ENCODE measurements around the gene CPNE4.

Gene CPNE4

DNA sequence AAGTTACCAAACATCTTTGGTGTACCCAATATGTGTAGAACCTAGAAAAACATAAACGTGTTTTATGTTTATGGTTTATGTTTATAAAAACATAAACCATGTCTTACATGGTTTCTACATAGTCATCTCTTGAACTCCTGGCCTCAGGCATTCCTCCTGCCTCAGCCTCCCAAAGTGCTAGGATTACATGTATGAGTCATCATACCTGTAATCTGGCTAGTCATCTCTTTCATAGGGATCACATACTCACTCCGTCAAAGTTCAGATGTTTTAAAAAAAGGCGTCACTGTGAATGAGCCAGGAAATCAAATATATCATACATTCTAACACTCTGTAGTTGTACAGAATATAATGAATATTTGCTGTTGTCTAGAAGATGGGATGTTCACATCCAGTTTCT is 178.6 kb downstream of the CPNE4 start:
- DNase-seq = no peak

DNA sequence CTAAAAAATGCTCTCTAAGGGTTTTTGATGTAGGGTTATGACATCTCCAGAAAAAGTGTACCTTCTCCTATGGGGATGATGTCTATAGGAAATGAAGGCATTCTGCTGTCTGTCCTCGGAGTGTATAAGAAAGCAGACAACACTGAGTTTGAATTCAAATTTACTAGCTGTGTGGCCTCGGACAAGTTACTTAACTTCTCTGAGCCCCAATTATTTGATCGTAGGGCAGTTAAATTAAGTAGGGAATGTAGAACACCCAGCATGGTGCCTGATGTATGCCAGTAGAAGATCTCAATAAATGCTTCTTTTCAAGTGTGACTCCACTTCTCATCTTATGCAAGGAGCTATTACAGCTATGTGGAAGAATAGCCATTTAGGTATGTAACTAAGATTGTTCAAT is 184.6 kb downstream of the CPNE4 start:
- no peak for DNase-seq

DNA sequence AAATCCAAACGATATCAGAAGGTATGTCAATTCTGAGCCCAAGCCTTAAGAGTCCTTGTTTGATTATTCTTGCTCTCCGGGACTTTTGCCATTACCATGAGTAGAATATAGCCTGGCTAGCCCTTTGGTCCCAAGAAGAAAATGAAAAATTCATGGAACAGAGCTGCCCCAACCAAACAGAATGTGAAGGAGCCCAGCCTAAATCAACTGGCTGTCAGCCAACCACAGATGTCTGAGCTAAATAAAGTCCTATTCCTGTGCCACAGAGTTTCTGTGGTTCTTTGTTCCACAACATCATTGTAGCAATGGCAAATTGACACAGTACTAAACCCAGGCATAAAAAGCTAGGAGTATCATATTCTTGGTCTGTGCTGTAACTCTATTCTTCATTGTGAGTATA is 185.2 kb downstream of the CPNE4 start:
- DNase-seq = no peak

DNA sequence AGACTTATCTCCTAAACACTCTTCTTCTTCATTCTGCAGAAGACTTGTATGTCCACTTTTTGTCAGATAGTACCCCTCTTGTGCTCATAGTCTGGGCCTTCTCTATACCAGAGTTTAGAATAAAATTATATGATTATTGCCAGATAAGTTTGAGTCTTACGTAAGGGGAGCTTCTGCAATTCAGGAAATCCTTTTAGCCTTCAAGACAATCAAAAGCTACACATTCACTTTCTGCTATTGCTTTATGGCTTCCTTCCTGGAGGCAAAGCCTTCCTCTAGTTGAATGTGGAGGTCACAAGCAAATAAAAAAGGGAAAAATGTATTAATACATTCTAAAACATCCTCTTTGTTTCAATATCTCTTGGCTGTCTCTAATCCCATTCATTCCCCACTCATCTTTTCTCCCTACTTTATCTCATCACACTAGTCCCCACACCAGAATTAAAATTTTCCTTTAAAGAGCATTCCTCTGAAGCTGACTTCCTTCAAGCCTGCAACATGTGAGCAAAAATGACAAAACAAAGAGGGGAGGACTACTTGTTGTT is 186.8 kb downstream of the CPNE4 start:
- no peak for DNase-seq

DNA sequence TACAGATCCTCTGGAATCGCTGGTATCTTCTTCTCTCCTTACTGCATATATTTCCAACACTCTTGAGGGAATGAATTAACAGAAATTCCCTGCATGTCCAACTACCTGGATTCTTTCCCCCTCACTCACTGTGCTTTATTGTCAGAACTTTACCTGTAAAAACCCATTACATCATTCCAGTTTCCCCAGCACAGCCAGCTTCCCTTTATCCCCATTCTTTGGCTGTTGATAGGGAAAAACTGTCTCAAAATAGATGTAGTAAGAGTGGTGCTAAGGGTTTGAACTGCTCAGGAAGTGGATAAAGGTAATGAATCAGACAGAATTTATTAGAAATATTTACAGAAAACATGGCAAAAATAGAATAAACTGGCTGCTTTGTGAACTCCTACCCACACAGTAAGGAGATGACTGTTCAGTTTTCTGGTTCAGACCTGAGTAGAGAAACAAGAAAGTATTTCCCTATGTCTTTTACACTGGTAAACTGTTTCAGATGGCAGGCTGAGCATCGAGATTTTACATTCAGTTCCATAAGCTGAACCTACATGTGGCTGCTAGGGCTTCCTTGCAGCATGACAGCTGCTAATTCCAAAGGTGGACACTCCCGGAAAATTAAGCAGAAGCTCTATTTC is 188.4 kb downstream of the CPNE4 start:
- DNase-seq = no peak

DNA sequence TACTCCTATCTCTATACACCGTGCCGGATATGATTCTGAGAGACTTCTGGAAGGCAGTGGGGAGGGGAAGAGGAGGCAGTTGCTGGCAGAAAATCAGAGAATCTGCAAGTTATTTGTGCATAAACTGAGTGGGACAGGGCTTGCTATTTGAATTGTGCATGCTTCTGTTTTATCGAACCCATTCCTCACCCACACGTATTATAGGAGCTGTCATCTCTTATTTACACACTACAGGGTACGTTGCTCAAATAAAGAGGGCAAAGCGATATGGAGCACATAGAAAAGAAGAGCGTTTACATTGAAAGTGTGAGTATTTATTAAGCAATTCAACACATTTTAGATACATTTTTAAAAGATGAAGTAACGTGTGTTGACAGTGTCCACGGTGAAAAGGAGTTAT is 191.6 kb downstream of the CPNE4 start:
- DNase-seq = no peak

DNA sequence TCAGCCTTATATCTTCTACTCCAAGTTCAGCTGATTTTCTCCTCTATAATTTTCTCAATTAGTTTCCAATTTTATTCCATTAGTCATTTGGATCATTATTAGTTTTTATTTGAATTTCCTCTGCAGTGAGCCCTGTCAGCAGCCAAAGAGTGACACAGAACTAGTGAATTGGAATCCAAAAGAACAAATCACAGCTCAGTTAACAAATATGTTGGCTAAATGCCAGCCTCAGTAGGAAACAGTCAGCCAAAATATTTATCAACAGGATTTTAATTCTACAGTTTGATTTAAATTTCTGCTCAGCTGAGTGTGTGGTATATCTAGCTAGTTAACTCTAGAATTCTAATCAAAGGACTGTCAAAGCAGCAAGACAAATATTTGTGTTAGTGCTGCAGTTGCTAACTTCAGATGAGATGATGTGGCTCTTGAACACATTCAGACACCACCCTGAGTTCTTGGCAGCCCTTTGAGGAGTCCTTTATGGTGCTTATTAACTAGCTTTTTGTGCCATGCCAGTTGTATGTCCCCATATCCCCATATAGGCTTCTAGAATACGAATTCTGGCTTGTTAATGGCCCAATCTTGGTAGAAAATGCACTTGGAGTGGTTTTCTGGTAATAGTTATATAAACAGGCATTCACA is 194.5 kb downstream of the CPNE4 start:
- no peak for DNase-seq

DNA sequence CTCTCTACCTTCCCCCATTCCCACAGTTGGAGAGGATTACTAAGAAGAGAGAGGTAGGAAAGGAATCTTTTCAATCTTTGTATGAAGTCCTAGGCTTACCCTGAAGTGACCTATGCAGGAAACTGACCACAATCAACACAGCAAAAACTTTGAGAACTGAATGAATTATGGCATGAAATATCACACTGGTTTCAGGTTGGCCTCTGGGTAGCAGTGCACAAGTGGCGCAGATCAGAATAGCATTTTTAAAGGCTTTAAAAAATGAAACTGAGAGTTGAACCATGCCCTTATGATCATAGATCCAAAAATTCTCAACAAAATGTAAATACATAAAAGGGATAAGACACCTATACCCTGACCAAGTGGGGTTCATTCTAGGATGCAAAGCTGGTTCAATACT is 198.9 kb downstream of the CPNE4 start:
- no peak for DNase-seq

DNA sequence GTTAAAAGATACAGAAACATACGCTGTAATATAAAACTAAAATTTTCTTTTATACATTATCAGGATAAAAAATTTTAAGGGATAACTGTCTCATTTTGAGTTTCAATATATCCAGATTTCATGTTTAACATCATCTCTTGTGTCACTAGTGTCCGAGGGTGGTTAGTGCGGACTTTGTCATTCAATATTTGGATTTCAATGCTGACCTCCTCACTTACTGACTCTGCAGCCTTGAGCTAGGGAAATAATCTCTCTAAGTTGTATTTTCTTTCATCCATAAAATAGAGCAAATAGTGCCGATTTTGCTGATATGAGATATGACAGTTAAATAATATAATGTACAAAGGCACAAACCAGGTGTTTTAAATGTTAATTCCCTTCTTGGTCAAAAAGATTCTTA is 203.2 kb downstream of the CPNE4 start:
- DNase-seq = no peak

DNA sequence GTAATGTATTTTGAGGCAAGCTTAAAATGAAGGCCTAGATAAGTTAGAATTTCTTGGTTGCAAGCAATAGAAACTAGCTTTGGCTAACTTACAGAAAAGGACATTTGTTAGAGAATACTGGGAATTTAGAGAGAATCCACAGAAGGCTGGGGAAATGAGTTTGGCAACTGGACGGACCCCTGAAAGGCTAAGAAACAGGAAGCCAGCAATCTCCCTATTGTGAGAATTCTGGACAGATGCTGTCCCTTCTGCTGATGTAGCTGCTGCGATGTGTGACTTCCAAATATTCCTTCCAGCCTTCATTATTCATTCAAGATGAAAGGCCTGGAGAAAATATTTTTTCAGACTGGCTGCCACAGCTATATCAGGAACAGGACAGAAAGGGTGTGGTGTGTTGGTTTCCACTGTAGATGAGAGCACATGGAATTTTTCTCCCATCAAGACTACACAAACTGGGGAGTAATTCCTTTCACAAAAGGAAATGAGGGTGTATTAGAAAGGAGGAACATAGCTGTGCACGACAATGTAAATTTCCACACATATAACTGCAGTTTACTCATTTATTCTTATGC is 213.5 kb downstream of the CPNE4 start:
- DNase-seq = no peak

DNA sequence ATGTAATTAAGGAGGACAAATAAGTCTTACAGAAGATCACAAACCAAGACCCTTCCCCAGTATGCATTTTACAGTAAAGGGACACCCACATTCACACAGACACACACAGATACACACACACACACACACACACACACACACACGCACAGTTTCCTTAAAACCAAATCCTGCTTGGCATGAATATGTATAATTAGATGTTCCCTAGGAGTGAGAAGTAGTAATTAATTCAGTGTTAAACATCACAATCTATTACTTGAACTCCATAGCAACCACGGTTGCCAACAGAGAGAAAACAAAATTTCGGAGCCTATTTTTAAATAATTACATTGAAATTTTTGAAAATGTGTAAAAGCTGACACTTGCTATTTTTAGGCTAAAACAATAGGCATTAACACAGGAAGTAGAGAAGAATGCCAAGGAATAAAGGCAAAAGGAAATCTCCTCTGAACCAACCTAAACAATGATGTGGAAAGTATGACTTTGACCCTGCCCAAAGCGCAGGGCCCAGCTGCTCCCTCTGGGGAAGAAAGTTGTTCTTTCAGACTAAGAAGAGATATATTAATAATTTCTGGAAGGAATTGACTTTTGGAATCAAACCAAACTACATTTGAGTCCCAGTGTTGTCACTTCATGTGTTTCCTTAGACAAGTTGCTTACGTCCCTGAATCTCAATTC is 215.3 kb downstream of the CPNE4 start:
- no peak for DNase-seq

DNA sequence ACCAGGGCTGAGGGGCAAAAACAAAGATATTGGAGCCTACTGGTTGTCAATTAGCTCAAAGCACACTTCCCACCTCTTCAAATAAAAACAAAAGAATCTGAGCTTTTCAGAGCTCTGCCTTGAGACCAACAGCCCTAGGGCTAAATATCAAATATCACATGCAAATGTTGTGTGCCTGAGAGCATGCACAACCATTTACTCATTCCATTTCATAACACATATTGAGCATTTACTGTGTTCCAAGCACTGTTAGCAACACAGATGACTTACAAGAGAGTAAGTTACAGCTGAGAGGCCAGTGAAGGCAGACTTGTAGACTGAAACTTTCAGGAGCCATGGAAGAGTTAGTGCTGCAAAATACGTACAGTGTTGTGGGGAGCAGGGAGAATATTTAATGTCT is 222.4 kb downstream of the CPNE4 start:
- no peak for DNase-seq

DNA sequence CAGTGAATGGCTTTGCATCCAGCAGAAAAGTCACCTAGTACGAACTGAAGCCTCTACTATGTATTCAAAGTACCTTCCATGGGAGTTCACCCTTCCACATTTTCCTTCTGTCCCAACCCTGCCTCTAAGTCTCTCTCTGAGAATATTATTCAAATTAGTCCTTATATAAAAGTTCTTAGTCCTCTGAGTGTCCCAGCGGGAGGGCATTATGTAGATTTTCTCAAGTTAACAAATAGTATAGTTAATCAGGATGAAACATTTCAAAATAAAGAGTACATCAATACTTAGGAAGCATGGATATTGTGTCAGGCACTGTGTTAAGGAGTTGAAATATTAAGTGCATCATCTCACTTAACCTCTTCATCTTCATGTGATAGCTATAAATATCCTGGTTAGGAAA is 223.3 kb downstream of the CPNE4 start:
- no peak for DNase-seq

DNA sequence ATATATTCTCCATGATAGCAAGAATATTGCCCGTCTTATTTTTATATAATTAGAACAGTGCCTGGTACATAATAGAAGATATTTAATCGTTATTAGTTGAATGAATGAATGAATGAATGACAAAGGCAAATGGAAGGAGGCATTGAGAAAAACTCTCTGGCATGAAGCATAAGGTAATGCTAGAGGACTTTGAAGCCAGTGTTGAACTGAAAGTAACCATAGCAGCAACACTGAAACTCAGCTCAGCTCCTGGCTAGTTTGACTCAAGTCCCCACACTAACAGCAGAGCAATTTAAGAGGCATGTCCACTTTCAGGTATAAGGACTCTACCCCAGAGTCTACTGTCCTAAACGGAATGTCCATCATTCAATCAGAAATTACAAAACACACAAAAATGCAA is 227.0 kb downstream of the CPNE4 start:
- no peak for DNase-seq

DNA sequence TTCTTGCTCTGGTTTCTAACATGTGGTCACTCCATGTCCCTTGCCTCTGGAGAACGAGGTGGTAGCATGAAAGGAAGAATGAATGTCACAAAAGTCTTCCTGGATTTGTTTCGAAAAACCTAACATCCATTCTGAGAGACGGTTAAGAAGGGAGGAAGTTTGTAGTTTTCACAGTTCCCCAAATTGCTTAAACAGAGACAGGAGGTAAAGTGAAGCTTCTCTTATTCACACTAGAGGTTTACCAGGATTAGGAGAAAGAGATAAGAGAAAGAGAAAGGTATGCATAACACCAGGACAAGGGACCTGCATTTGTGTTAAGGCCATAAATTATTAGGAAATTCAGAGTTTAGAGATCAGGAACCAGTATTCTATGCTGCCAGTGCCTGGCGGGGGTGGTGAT is 228.1 kb downstream of the CPNE4 start:
- DNase-seq = no peak

DNA sequence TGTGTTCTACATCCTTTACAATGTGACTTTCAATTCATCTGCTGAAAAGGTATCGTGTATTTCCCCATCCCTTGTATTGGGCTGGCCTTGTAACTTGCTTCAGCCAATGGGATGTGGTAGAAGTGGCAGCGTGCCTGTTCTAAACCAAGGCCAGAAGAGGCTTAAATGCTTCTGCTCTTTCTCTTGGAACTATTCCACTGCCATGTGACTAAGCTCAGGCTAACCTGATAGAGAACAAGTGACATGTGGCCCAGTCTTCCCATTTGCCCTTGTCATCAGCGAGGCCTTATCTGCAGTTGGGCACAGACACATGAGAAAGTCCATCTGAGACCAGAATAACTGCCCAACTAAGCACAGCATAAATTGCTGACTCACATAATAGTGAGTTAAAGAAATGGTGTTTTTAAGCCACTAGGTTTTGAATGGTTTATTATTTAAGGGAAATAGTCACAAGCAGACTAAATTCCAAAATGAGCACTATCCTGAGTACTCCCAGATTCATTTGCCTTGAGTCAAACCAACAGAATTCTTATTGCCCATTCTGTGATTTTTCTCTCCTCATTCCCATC is 230.2 kb downstream of the CPNE4 start:
- no peak for DNase-seq

DNA sequence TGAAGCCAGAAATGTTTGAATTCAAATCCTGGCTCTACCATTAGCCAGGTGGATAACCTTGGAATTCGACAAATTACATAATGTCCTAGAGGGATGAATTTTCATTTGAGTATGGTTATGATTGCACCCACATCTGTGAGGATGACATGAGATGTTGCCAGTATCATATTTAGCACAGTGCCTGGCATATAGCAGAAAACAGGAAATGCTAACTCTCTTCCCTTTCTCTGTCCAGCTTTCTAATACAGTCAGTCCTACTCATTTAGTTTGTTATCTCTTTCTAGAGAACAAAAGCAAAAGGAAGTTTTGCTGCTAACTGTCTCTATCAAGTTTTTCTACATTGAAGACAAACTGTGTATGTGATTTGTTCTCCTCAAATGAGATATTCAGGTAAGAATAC is 231.7 kb downstream of the CPNE4 start:
- no peak for DNase-seq

DNA sequence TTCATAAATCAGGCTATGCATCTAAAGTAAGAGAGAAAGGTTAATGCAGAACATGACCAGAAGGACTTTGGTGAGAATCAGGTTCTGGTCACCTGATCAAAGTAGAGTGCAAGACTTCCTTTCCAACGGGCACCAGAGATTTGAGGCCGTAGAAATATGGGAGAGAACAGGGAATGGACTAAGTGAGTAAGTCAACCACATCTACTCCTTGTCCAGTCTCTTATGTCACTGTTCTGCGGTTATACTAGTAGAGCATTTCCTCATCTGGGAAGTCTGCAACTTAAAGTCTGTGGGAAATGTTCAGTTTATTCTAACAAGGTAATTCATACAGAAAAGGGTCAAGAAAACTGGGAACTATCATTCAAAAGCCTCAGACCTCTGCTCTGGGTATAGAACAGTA is 232.8 kb downstream of the CPNE4 start:
- no peak for DNase-seq

DNA sequence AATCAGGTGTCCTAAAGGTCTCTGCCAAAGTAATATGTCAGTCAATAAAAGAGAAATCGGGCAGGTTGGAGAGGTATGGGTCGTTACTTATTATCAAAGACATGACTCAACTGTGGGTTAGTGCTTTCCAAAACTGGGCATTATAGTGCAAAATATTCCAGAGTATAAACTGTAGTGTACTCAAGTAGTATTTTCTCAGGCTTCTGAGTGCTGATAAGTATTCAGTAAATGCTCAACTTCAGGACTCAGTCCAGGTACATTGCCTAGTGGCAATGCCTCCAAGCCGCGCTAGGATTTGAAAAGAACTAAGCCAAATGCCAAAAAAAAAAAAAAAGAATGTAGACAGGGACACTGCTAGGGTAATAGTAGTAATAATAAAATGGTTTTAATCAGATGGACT is 233.2 kb downstream of the CPNE4 start:
- no peak for DNase-seq

DNA sequence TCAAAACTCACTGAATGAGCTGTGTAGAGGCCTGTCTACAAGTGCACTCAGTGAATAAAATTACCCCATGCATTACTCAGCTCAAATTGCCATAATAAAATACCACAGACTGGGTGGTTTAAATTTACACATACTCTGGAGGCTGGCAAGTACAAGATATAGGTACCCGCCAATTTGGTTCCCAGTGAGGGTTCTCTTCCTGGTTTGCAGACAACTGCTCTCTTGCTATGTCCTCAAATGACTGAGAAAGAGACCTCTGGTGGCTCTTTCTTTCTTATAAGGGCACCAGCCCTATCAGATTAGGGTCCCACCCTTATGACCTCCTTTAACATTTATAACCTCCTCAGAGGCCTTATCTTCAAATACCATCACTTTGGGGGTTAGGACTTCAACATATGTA is 237.0 kb downstream of the CPNE4 start:
- DNase-seq = no peak

DNA sequence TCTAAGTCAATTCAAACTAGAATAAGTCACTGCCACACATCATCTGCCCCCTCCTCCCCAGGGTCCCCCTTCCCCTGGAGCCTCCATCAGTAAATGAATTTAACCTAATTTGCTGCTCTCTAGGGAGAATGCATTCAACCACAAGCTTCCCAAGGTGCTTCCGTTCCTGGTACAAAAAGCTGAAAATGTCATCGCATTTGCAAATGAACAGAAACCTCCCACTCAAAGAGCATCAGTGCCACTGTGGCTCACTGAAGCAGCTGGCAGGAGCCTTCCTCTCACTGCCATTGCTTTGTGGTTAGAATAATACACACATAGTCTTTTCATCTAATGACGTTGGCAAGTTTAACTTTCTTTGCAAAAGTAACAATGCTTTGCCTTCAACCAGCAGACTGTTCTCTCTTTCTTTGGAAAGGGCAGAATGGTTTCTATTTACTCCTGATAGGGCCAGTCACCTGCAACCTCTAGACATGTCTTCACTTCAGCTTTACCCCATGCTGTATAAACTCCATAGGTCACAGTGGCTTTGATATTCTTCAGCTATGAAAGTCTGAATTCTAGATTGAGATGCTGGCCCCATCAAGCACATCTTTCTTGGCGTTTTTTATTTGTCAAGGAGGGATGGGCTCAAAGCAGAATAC is 238.1 kb downstream of the CPNE4 start:
- DNase-seq = no peak

DNA sequence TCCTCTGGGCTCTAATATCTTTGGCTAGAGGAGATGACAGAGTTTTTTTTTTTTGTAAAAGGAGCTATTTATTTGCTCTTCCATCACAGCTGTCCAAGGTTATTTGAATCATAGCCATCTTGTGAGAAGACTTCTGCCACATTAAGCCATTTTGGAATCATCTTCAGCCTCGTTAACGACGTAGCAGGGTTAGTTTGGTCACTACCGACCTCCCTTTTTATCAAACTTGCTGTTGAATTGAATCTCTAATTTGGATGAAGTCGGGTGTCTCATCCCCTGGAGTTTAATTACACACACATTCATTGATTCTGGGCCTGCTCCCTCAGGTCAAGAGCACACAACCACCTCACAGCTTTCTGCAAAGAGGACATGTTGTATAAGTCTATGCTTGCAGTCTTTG is 238.7 kb downstream of the CPNE4 start:
- no peak for DNase-seq

DNA sequence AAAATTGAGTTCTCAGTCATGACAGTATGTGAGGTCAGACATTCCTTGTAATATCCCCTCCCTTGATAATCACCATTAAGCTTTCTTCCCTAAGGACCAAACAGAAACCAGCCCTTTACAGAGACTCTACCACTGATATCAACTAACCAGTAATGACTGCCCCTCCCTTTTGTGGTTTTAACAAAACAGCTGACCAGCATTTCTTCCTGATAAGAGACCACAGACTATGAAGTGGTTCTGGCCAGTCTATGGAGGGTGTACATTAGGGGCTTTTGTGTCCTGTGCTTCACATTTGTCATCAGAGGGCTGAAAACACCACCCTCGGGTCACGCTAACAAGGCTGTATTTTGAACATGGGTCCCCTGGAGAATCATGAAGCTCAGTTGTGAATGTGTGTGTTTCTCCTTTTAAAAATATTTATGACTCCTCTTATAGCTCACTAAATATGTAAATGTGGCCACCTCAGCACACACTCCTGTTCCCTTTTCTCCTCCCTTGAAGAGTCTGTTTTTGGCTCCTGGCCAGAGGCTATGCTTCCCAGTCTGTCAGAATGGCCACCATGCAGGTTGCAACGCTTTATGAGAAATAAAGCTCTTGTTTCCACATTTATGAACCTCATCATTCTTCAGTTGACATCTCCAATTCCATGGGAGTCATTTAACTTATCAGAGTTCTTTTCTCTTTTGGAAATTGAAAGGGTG is 239.3 kb downstream of the CPNE4 start:
- no peak for DNase-seq

Data from NCI-H748 treated with DMSO at 0.1 percent for 48 hours (cell line).